GM12878 (cell line): Measurements from ENCODE around the gene TEN1. TPM values are rescaled to one million over a fixed set of nuclear protein-coding genes. Genes with fewer than 3 reads are reported as not detected.

Experiments used
- ATAC-seq: fragments of 200-7000 bp; cut with Tn5 transposase; 3 replicates; pipeline ENCODE4 v1.9.1; 2020; ENCODE audit warnings: mild to moderate bottlenecking, moderate library complexity
- BruUV-seq: library from RNA; stranded (reverse); fragments of 400-500 nt; replicated peaks from 2 replicates; lab custom pipeline; 2021; lab: Mats Ljungman, UMichigan
- CTCF ChIA-PET: fragments of 300-600 bp; sonication (Branson Sonifier 250); formaldehyde crosslinking; extraction: SDS; loops from one replicate; lab custom pipeline; 2021; ENCODE audit warnings: inconsistent platforms; lab: Yijun Ruan, JAX
- POLR2A ChIA-PET: fragments of 350-600 bp; formaldehyde crosslinking; extraction: SDS; loops from one replicate; lab custom pipeline; 2021; ENCODE audit warnings: inconsistent platforms; lab: Charles Lee
- RAD21 ChIA-PET: fragments of 300-600 bp; sonication (Branson Sonifier 250); formaldehyde crosslinking; loops from one replicate; lab custom pipeline; 2023; ENCODE audit warnings: antibody characterized with exemption; ENCODE audit not compliant: unreplicated experiment; lab: Charles Lee
- SMC1A ChIA-PET: fragments of 300-600 bp; sonication (Branson Sonifier 250); formaldehyde crosslinking; loops from one replicate; lab custom pipeline; 2023; ENCODE audit not compliant: unreplicated experiment, uncharacterized antibody; lab: Charles Lee
- DNase-seq: peaks from one replicate; pipeline ENCODE4 v3.0.0-alpha.2; 2011; ENCODE audit warnings: low read depth, low spot score
- FAIRE-seq: peaks from 3 replicates; lab custom pipeline; 2011; peaks lifted over from hg19 to GRCh38; lab: Jason Lieb, UNC
- H2AFZ ChIP-seq: 2 replicates; pipeline ENCODE4 v1.6.0; 2011; ENCODE audit warnings: low read depth, low read length, control low read depth; ENCODE audit not compliant: control insufficient read depth
- H3K27ac ChIP-seq: 2 replicates; pipeline ENCODE4 v1.5.1; 2011; ENCODE audit warnings: control low read depth; ENCODE audit not compliant: control insufficient read depth, insufficient read depth
- H3K27me3 ChIP-seq, 2 experiments: replicated peaks in 1 of 2; 2 replicates each; pipeline versions ENCODE4 v1.6.0 to v1.6.1; 2011; ENCODE audit warnings: low read length in 1 of 2; ENCODE audit not compliant: control insufficient read depth in 2 of 2, insufficient read depth in 2 of 2
- H3K36me3 ChIP-seq, 2 experiments: 2 replicates each; pipeline ENCODE4 v1.5.1; 2011; ENCODE audit warnings: low read length in 1 of 2; ENCODE audit not compliant: control insufficient read depth in 2 of 2, insufficient read depth in 2 of 2
- H3K4me1 ChIP-seq: 2 replicates; pipeline ENCODE4 v1.6.1; 2011; ENCODE audit warnings: mild to moderate bottlenecking, low read length, moderate library complexity, mixed read lengths; ENCODE audit not compliant: control insufficient read depth, insufficient read depth
- H3K4me2 ChIP-seq: 2 replicates; pipeline ENCODE4 v1.6.0; 2011; ENCODE audit warnings: control low read depth; ENCODE audit not compliant: control insufficient read depth, insufficient read depth
- H3K4me3 ChIP-seq: fragments of 200-600 bp; sonication (generic); 2 replicates; pipeline ENCODE4 v1.5.1; 2016
- H3K79me2 ChIP-seq: 2 replicates; pipeline ENCODE4 v1.6.0; 2011; ENCODE audit warnings: low read length; ENCODE audit not compliant: control insufficient read depth, insufficient read depth
- H3K9ac ChIP-seq: 2 replicates; pipeline ENCODE4 v1.8.0; 2011; ENCODE audit warnings: low read length, control low read depth, mixed read lengths; ENCODE audit not compliant: control insufficient read depth, insufficient read depth
- H3K9me3 ChIP-seq: replicated peaks from 3 replicates; pipeline ENCODE4 v1.5.1; 2011; ENCODE audit warnings: mild to moderate bottlenecking, low read length; ENCODE audit not compliant: control insufficient read depth, insufficient read depth
- H4K20me1 ChIP-seq: 2 replicates; pipeline ENCODE4 v1.6.0; 2011; ENCODE audit not compliant: control insufficient read depth, insufficient read depth
- CREB1 ChIP-seq: IDR thresholded peaks from 2 replicates; pipeline ENCODE4 v1.6.1; 2012; ENCODE audit warnings: low read depth, mild to moderate bottlenecking, inconsistent platforms
- CREM ChIP-seq: IDR thresholded peaks from 2 replicates; pipeline ENCODE4 v1.6.1; 2014; ENCODE audit warnings: antibody characterized with exemption, low read depth
- MYB ChIP-seq: fragments of 150-350 bp; IDR thresholded peaks from 2 replicates; pipeline ENCODE4 v1.6.1; 2014; ENCODE audit warnings: mild to moderate bottlenecking, low read depth, low read length, borderline replicate concordance
- POLR2A ChIP-seq: IDR thresholded peaks from 2 replicates; pipeline ENCODE4 v1.6.1; 2011; ENCODE audit warnings: low read depth, mild to moderate bottlenecking, low read length
- TAF1 ChIP-seq: IDR thresholded peaks from 2 replicates; pipeline ENCODE4 v1.6.1; 2011; ENCODE audit warnings: mild to moderate bottlenecking, low read depth, low read length, borderline replicate concordance
- WGBS: methylation state at CpG from one replicate; pipeline ENCODE4 v1.1.6; 2016; ENCODE audit warnings: low lambda C conversion rate; ENCODE audit not compliant: insufficient replicate concordance, insufficient coverage; ENCODE audit errors: missing lambda C conversion rate; 5-methylcytosine and 5-hydroxymethylcytosine counted together
- in situ Hi-C: fragments of 300-500 bp; cut with MboI; formaldehyde crosslinking; loops from 9 replicates; pipeline ENCODE4 v1.14.3; 2018; ENCODE audit warnings: mixed read lengths
- intact Hi-C: fragments of 100-400 bp; cut with micrococcal nuclease; formaldehyde crosslinking; loops from one replicate; pipeline ENCODE4 v1.14.2; 2022; ENCODE audit not compliant: unreplicated experiment
- polyA plus RNA-seq, 11 experiments: library from polyadenylated mRNA; depleted of rRNA in 4 of 11; unstranded in 6 of 11; stranded (reverse) in 5 of 11; fragments of >200 nt; fragmentation: Nextera tagmentation in 4 of 11; fragmentation: Illumina TruSeq in 1 of 11; extraction: Ambion mirVana in 4 of 11; extraction: Trizol in 1 of 11; gene quantifications; 1 replicate in 1 of 11; 2 replicates in 10 of 11; pipeline versions ENCODE4 v1.2.1 to v1.2.3, GENCODE V29; 2011 to 2016; ENCODE audit warnings: inconsistent platforms in 2 of 11, missing spikeins in 2 of 11, low read depth in 1 of 11
- total RNA-seq, 4 experiments: library from RNA; depleted of rRNA in 3 of 4; stranded (reverse); fragments of >200 nt in 3 of 4; fragmentation: Illumina TruSeq in 1 of 4; extraction: Trizol in 1 of 4; gene quantifications; 2 replicates each; pipeline versions ENCODE4 v1.2.1 to v1.2.3, GENCODE V29; 2013 to 2021

The TEN1 gene
- total and polyA plus RNA-seq, 10 of the 15 experiments (the other 5 are each of a cell fraction or from before 2014, with no cell fraction given), result 1.1 to 33.1 (median 17.4) TPM

DNA sequence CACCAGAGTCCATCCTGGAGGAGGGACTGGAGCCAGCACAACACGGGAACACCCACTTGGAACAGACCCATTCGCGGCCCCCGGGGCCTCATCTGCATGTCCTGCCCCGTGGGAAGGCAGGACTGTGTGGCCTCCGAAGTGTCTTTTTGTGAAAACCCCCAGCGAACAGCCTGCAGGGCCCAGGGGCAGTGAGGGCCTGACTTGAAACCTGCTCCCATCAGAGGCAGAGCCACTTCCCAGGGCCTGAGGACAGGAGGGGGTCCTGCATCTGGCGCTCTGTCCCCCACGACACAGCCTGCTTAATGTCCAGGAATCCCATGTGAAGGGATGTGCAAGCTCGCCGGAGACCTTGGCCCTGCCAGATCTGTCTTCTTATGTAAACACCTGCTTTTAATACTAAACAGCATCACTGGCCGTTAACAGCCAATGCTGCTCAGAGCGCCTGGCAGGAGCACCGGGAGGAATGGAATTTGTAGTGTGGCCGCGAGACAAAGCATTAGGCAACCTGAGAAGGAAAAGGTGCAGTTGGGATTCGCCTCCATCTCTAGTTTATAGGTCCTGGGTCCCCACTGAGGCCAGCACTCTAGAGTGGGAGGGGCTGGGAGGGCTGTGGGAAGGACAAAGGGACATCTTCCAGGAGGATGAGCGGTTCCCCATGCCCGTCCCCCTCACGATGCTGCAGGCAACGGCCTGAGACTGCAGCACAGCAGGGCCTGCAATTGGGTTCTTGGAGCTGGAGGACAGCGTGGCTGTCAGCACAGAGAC, 57.6 kb downstream of the TEN1 start:
- Histone ChIP-seq H2AFZ (no peak overlapping the region), H3K4me2 (no peak overlapping the region), H4K20me1 (no peaks in the 10 kb centered on the region), H3K4me1 (no peaks in the 10 kb centered on the region), H3K4me3 (no peak overlapping the region), H3K9ac (no peak overlapping the region), H3K27ac (no peak overlapping the region)
- no TSS peak for BruUV-seq
- in situ Hi-C loops, result no loop called here
- ChIA-PET RAD21 (no interaction called here), CTCF (interaction anchor here (1.0 kb wide), 1 partner anchor 371 kb away, joined by 3 read pairs; no protein-coding TSS in a partner anchor)
- FAIRE-seq, result no peak
- TF ChIP-seq MYB (no peak), POLR2A (peak; percentile 16; the same call in 1 of the 2 replicates)
- TF ChIP-seq, all 136 proteins: peak for 1
- ChIA-PET SMC1A (no interaction called here), POLR2A (interaction anchor here (0.5 kb wide), 1 partner anchor 148 kb away, joined by 5 read pairs; no protein-coding TSS in a partner anchor)
- intact Hi-C loops, result no loop called here
- WGBS, result 91% methylated on average over 22 of the region's 22 CpGs
- H3K9me3 ChIP-seq, result no peaks in the 10 kb centered on the region
- H3K27me3 ChIP-seq, result no peaks in the 10 kb centered on the region
- DNase-seq (no peak), ATAC-seq (no peak)
- no peaks in the 10 kb centered on the region for H3K79me2 ChIP-seq
- H3K36me3 ChIP-seq, result peaks cover 14 to 25% of the 10 kb centered on the region in 2 experiments

DNA sequence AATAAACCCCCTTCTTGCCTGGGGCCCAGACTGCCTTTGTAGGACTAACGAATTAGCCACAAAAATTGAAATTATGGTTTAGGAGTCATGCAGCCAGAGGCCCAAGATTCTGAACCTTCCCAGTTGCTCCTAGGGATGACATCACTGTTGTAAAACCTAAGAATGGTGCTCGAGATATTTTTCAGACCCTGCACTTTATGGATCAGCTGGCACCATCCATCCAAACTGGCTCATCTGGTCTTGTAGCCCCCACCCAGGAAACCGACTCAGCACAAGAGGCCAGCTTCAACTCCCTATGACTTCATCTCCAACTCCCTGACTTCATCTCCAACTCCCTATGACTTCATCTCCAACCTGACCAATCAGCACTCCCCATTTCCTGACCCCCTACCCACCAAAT, 59.0 kb downstream of the TEN1 start:
- intact Hi-C loops, result no loop called here
- SMC1A ChIA-PET, result no interaction called here
- no peaks in the 10 kb centered on the region for H3K4me1 ChIP-seq
- no peak overlapping the region for H3K27ac ChIP-seq
- H3K36me3 ChIP-seq, result peaks cover 17 to 28% of the 10 kb centered on the region in 2 experiments
- RAD21 ChIA-PET, result no interaction called here
- H3K79me2 ChIP-seq, result no peaks in the 10 kb centered on the region
- no peaks in the 10 kb centered on the region for H4K20me1 ChIP-seq
- H3K9ac ChIP-seq, result no peak overlapping the region
- CTCF ChIA-PET, result interaction anchor here (1.0 kb wide), 1 partner anchor 58 kb away, joined by 3 read pairs; no protein-coding TSS in a partner anchor
- no peak overlapping the region for H3K4me2 ChIP-seq
- H3K9me3 ChIP-seq, result no peaks in the 10 kb centered on the region
- no TSS peak for BruUV-seq
- no peak for FAIRE-seq
- POLR2A ChIA-PET, result no interaction called here
- WGBS, result 97% methylated on average over 3 of the region's 3 CpGs
- H3K4me3 ChIP-seq, result no peak overlapping the region
- in situ Hi-C loops, result no loop called here
- no peak overlapping the region for H2AFZ ChIP-seq
- no peaks in the 10 kb centered on the region for H3K27me3 ChIP-seq
- DNase-seq, result no peak
- no peak for ATAC-seq
- no peak for TF ChIP-seq TAF1
- TF ChIP-seq CREB1, result 0 out of 2 replicates have a peak, but pooled peaks have one; percentile 37
- no peak for TF ChIP-seq CREM
